ENCODE data around the gene CNTN4. TPM values are rescaled to one million over a fixed set of nuclear protein-coding genes. Genes with fewer than 3 reads are reported as not detected.

Gene CNTN4
- total and polyA plus RNA-seq, 10 donors, result 0.20 to 4.3 (median 1.5) TPM

DNA sequence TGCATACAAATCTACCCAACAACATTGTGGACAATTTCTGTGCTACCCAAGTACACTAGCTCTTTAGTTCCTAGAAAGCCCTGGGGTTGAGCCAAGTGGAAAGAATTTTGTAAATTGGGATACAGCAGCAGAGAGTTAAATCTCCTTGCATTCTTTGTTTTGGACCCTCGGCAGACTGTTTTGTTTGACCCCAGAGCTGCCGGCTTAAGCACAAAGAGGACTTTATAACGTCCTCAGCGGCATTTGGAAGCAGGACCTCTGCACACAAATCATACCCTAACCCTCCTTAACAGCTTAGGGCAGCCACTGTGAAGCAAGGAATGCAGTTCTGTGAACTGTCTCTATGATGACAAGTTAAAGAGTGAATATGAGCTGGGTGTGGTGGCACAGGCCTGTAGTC is 415.3 kb downstream of the CNTN4 start:
- DNase-seq, result no peak
- H3K27ac ChIP-seq, result no peak overlapping the region
- no peaks in the 10 kb centered on the region for H3K36me3 ChIP-seq
- H3K4me1 ChIP-seq, result no peaks in the 10 kb centered on the region
- WGBS, 5 donors, result 61 to 79% (median 66%) methylated on average over 4 of the region's 4 CpGs
- H3K27me3 ChIP-seq (replicated peaks in 1 of 7), result no peaks in the 10 kb centered on the region
- H3K9me3 ChIP-seq, result no peaks in the 10 kb centered on the region
- intact Hi-C loops (cut with DNase I; ENCODE audit: low total_unique reads), result no loop called here
- H3K4me3 ChIP-seq, result no peak overlapping the region
- TF ChIP-seq POLR2AphosphoS5 (IDR thresholded peaks at IDR 0.05) (no peak), CTCF (IDR thresholded peaks at IDR 0.05 in 8 of 11, conservative IDR thresholded peaks at IDR 0.05 in 3 of 11) (no peak), POLR2A (IDR thresholded peaks at IDR 0.05) (no peak)

DNA sequence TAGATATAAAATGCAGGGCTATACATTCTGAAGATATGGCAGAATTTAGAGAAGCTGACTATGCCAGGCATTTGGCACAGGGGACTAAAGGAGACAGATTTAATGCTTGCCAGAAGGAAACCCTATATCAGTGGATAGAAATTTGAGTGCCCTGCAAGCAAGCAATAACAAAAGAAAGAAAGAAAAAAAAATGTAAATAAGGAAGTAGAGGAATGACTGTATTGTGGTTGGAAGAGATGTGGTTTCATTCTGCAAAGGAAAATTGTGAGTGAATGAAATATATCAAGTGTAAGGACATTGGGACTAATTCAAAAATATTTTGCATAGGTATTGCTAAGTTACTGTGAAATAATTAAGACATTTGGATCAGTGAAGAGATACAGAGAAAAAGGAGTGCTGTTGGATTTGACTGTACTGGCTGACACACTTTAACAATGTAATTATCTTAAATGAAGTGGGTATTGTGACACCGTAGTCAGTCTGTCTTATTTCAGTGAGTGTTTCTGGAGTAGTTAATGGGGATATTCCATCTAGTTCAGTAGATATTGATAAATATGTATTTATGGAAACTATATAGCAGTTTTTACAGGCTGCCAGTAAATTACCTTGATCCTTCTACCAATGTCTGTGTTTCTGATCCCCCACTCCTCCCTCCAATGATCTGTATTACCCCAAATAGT is 418.2 kb downstream of the CNTN4 start:
- no peaks in the 10 kb centered on the region for H3K4me1 ChIP-seq
- intact Hi-C loops (cut with DNase I; ENCODE audit: low total_unique reads), result no loop called here
- H3K36me3 ChIP-seq, result no peaks in the 10 kb centered on the region
- H3K27me3 ChIP-seq (replicated peaks in 1 of 7), result no peaks in the 10 kb centered on the region
- no peak overlapping the region for H3K4me3 ChIP-seq
- no peaks in the 10 kb centered on the region for H3K9me3 ChIP-seq
- WGBS, 5 donors, result 78 to 97% (median 90%) methylated on average over 1 of the region's 1 CpG
- H3K27ac ChIP-seq, result no peak overlapping the region
- TF ChIP-seq POLR2AphosphoS5 (IDR thresholded peaks at IDR 0.05) (no peak), POLR2A (IDR thresholded peaks at IDR 0.05) (no peak), CTCF (IDR thresholded peaks at IDR 0.05 in 8 of 11, conservative IDR thresholded peaks at IDR 0.05 in 3 of 11) (no peak)
- DNase-seq, result no peak

DNA sequence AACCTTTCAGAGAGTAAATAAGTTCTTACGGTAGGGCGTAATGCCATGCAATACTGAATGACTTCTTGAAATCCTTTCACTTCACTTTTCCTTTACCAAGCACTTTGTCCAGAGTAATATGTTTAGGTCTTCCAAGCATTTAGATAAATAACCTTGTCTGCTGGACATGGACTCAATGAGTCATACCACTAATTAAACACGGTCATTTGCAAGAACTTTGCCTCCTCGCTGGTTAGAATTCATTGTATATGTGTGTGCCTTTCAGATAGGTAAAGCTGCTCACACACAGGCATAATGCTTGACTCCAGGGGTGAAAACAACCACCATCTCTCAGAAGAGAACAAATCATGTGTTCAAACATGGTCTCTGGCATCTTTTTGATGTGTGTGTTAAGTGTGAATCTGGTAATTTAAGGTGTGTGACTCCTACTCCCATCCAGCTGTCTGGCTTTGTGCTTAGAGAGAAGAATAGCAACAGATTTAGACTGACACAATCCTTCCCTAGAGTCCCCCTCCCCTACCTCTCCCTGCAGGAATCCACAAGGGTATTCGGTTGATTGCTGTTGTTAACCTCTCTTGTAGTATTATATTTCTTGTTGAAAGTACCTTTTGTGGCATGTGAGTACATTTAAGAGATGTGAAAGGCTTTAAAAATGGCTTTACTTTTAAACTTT is 419.0 kb downstream of the CNTN4 start:
- no peak overlapping the region for H3K4me3 ChIP-seq
- no peak for TF ChIP-seq POLR2AphosphoS5 (IDR thresholded peaks at IDR 0.05)
- 82 to 90% (median 85%) methylated on average over 5 of the region's 5 CpGs for WGBS, 5 donors
- intact Hi-C loops (cut with DNase I; ENCODE audit: low total_unique reads), result no loop called here
- H3K4me1 ChIP-seq, result no peaks in the 10 kb centered on the region
- no peaks in the 10 kb centered on the region for H3K27me3 ChIP-seq (replicated peaks in 1 of 7)
- H3K9me3 ChIP-seq, result no peaks in the 10 kb centered on the region
- no peaks in the 10 kb centered on the region for H3K36me3 ChIP-seq
- no peak for DNase-seq
- H3K27ac ChIP-seq, result no peak overlapping the region

GRCh38 chr3:2523281-2523836 is 424.7 kb downstream of the CNTN4 start:
- DNase-seq, result no peak
- Histone ChIP-seq H3K4me3 (no peak overlapping the region), H3K4me1 (no peaks in the 10 kb centered on the region), H3K9me3 (no peaks in the 10 kb centered on the region), H3K27ac (no peak overlapping the region), H3K36me3 (no peaks in the 10 kb centered on the region), H3K27me3 (replicated peaks in 1 of 7) (no peaks in the 10 kb centered on the region)
- intact Hi-C loops (cut with DNase I; ENCODE audit: low total_unique reads), result no loop called here
- WGBS, 5 donors, result 56 to 70% (median 58%) methylated on average over 2 of the region's 2 CpGs
- no peak for TF ChIP-seq CTCF (IDR thresholded peaks at IDR 0.05 in 8 of 11, conservative IDR thresholded peaks at IDR 0.05 in 3 of 11)
- no peak for TF ChIP-seq POLR2AphosphoS5 (IDR thresholded peaks at IDR 0.05)
- TF ChIP-seq POLR2A (IDR thresholded peaks at IDR 0.05), result no peak

All from spleen (tissue), 11 donors.